NCI-H774 (cell line): Measurements from ENCODE around the gene GSKIP.

Source experiments
- DNase-seq: peaks from one replicate; lab custom pipeline; 2025; lab: John Stamatoyannopoulos, UW

Gene GSKIP

DNA sequence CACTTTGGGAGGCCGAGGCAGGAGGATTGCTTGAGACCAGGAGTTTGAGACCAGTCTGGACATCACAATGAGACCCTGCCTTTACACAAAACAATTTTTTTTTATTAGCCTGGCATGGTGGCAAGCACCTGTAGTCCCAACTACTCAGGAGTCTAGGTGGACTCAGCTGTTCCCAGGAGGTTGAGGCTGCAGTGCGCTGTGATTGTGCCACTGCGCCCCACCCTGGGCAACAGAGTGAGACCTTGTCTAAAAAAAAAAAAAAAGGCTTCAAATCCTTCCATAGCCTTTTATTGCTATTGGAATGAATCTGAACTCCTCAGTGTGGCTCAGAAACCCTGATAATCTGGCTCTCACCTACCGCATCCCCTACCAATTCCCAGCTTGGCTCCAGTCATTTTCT lies 54.7 kb downstream of the GSKIP start:
- no peak for DNase-seq

DNA sequence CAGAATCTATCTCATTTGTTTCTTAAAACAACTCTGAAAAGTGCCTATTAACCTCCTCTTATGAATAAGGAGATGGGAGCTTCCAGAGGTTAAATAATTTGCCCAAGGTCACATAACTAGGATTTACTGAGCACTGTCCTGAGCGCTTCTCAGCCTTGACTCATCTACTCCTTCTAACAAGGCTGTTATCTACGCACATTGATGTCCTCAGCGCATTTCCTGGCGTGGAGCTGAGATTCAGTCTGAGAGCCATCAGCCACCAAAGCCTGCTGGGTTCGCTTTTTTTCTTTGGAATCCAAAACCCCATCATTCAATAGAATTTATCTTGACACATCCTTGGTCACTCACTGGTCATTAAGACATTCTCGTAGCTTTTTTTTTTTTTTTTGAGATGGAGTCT lies 57.9 kb downstream of the GSKIP start:
- no peak for DNase-seq

DNA sequence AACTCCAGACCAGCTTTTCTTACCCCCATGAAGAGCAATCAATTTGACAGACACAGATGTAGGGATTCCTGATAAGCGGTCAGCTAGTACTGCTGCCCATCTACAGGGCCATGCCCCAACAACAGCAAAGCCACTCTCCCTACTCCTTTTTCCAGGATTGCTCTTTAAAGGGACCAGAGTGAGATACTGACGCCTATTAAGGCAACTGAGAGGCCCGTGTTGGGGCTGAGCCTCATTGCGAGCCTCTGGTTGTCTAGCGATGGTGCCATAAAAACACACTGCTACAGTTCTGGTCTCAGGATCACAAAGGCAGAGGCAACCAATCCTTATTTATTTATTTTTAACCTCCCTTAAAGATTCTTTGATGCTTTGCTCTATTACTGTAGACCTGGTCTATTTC lies 59.7 kb downstream of the GSKIP start:
- no peak for DNase-seq

DNA sequence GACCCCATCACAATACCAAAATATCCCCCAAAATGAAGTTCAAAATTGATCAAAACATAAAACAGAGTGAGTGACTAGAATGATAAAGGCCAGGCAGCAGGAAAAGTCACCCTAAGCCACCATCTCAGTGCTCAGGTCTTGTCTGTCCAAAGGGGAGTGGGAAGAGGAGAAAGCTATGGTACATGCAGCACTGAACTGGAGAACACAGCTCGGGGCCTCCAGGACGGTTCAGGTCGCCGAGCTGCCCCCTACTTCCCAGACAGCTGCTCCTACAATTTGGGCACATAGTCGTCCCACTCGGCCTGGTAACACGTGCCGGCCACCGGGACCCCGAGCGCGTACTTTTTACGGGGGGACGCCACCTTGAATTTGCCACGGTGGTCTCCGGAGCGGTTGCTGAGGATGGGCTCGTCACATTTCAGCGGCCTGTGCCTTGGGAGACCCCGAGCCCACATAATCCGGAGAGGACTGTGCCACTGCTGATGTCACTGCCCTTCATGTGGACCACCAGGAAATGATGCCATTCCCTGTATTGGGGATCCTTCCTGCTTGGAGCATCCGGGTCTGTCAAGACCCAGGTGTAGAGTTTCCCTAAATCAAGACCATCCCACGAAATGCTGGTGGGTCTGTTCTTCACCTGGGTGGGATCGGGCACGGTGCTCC lies 60.3 kb downstream of the GSKIP start:
- DNase-seq = no peak

DNA sequence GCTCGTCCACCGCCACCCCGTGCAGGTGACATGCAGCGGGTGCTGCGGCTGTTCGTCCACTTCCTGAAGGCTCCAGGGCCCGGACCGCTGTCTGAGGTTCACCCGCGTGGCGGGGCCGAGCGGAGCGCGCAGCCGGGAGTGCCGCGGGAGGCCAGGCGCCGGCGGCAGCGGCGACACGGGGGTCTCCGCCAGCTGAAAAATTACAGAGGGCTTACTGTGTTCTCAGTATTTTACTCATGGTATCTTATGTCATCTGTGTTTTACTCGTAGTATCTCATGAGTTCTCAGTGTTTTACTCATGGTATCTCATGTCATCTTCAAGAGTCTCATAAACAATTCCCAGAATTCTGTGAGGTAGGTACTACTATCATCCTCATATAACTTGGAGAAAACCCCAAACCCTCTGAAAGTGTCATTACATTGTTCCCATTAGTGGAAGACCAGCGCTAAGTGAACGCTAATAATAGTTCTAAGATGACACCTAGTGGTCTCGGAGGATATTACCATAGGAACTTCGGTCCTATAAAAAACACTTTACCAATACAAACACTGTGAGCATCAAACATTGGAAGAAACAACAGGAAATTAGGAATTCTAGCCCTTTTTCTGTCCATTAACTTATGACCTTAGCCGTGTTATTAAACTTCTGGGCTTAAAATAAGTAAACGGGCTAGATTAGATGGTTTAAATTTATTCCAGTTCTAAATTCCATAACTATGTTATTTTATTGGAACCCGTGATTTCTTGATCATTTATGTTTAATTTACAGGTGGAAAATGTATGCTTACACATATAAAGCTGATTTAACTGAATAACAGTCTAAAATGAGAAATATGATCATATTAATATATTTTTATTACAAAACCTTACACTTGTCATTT lies 61.0 kb downstream of the GSKIP start:
- DNase-seq = peak; percentile 67

DNA sequence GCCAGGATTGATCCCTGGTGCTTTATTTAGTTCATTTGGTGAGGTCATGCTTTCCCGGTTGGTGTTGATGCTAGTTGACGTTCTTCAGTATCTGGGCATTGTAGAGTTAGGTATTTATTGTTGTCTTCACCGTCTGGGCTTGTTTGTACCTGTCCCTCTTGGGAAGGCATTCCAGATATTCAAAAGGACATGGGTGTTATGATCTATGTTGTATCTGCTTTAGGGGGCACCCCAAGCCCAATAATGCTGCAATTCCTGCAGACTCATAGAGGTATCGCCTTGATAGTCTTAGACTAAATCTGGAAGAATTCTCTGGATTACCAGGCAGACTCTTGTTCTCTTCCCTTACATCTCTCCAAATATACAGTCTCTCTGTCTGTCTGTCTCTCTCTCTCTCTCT lies 70.7 kb downstream of the GSKIP start:
- DNase-seq = no peak
